B cell (primary cell): ENCODE data around the gene MAP3K5. TPM values are rescaled to one million over a fixed set of nuclear protein-coding genes. Genes with fewer than 3 reads are reported as not detected.

ENCODE experiments used
- ATAC-seq: fragments of 200-7000 bp; cut with Tn5 transposase; one replicate; pipeline ENCODE4 v1.10.0; 2021; ENCODE audit warnings: low read depth, mild to moderate bottlenecking, moderate number of reproducible peaks, moderate library complexity
- CTCF ChIA-PET: fragments of 350-600 bp; sonication (Branson Sonifier 250); formaldehyde crosslinking; loops from one replicate; lab custom pipeline; 2021; ENCODE audit warnings: antibody characterized with exemption, inconsistent platforms; lab: Charles Lee
- POLR2A ChIA-PET: fragments of 350-600 bp; sonication (Branson Sonifier 250); formaldehyde crosslinking; loops from one replicate; lab custom pipeline; 2021; ENCODE audit warnings: antibody characterized with exemption; lab: Charles Lee
- DNase-seq: peaks from one replicate; pipeline ENCODE4 v3.0.0; 2013
- H2AFZ ChIP-seq: 2 replicates; pipeline ENCODE4 v1.6.1; 2012; ENCODE audit warnings: mild to moderate bottlenecking, low read depth, low read length; ENCODE audit not compliant: insufficient read depth, poor library complexity, severe bottlenecking
- H3K27ac ChIP-seq, 2 donors: 1 replicate in 1 of 2; 2 replicates in 1 of 2; pipeline ENCODE4 v1.5.1; 2012 to 2013; ENCODE audit warnings: low read length in 2 of 2, mild to moderate bottlenecking in 2 of 2, moderate library complexity in 1 of 2
- H3K27me3 ChIP-seq, 4 experiments: fragments of 200-600 bp in 1 of 4; sonication (generic) in 1 of 4; replicated peaks in 1 of 4; 1 replicate in 2 of 4; 2 replicates in 2 of 4; pipeline versions ENCODE4 v1.6.1 to v1.7.0; 2013 to 2016; ENCODE audit warnings: low read length in 3 of 4, mild to moderate bottlenecking in 2 of 4, mixed read lengths in 1 of 4, moderate library complexity in 1 of 4; ENCODE audit not compliant: insufficient read depth in 4 of 4, control insufficient read depth in 3 of 4; ENCODE audit errors: control extremely low read depth in 1 of 4
- H3K36me3 ChIP-seq, 2 experiments: replicated peaks in 1 of 2; 1 replicate in 1 of 2; 2 replicates in 1 of 2; pipeline versions ENCODE4 v1.6.1 to v1.7.1; 2013; ENCODE audit warnings: low read length in 1 of 2; ENCODE audit not compliant: insufficient read depth in 2 of 2, control insufficient read depth in 1 of 2; ENCODE audit errors: control extremely low read depth in 1 of 2, extremely low read depth in 1 of 2
- H3K4me1 ChIP-seq, 2 donors: fragments of 200-600 bp in 1 of 2; sonication (generic) in 1 of 2; 1 replicate in 1 of 2; 2 replicates in 1 of 2; pipeline versions ENCODE4 v1.5.1 to v1.6.1; 2013 to 2017; ENCODE audit warnings: low read length in 2 of 2; ENCODE audit not compliant: control insufficient read depth in 2 of 2, insufficient read depth in 2 of 2
- H3K4me2 ChIP-seq: replicated peaks from 2 replicates; pipeline ENCODE3; 2012; ENCODE audit warnings: mild to moderate bottlenecking, low read depth, low read length; ENCODE audit not compliant: poor library complexity, severe bottlenecking
- H3K4me3 ChIP-seq, 5 experiments: fragments of 200-600 bp in 1 of 5; sonication (generic) in 1 of 5; 1 replicate in 3 of 5; 2 replicates in 2 of 5; pipeline versions ENCODE4 v1.5.1 to v1.7.0; 2011 to 2016; ENCODE audit warnings: low read length in 4 of 5, mild to moderate bottlenecking in 4 of 5, low read depth in 2 of 5, control low read depth in 1 of 5, moderate library complexity in 1 of 5; ENCODE audit not compliant: insufficient read depth in 1 of 5; ENCODE audit errors: control extremely low read depth in 1 of 5, extremely low read depth in 1 of 5
- H3K79me2 ChIP-seq: fragments of 200-600 bp; sonication (generic); one replicate; pipeline ENCODE4 v1.6.0; 2016; ENCODE audit warnings: low read length; ENCODE audit not compliant: control insufficient read depth, insufficient read depth
- H3K9ac ChIP-seq: fragments of 200-600 bp; sonication (generic); 2 replicates; pipeline ENCODE4 v1.6.1; 2017; ENCODE audit warnings: mild to moderate bottlenecking, low read length, moderate library complexity
- H3K9me3 ChIP-seq, 3 donors: one replicate each; pipeline versions ENCODE4 v1.6.1 to v1.7.1; 2013; ENCODE audit warnings: low read length in 2 of 3; ENCODE audit not compliant: control insufficient read depth in 2 of 3, insufficient read depth in 1 of 3; ENCODE audit errors: control extremely low read depth in 1 of 3
- H4K20me1 ChIP-seq: 2 replicates; pipeline ENCODE4 v1.6.0; 2012; ENCODE audit warnings: mild to moderate bottlenecking, low read length; ENCODE audit not compliant: insufficient read depth, control insufficient read depth, poor library complexity, severe bottlenecking
- H3K27ac Mint-ChIP-seq: one replicate; pipeline ENCODE4 v1.8.0; 2021; ENCODE audit warnings: mixed read lengths
- H3K27me3 Mint-ChIP-seq: one replicate; pipeline ENCODE4 v1.8.0; 2021; ENCODE audit warnings: mixed read lengths
- H3K4me1 Mint-ChIP-seq: one replicate; pipeline ENCODE4 v1.8.0; 2021; ENCODE audit warnings: mixed read lengths
- H3K4me3 Mint-ChIP-seq: one replicate; pipeline ENCODE4 v1.8.0; 2021; ENCODE audit warnings: mixed read lengths
- H3K9me3 Mint-ChIP-seq: one replicate; pipeline ENCODE4 v1.8.0; 2022; ENCODE audit warnings: mixed read lengths; ENCODE audit not compliant: insufficient read depth
- CTCF ChIP-seq: fragments of 200-600 bp; IDR thresholded peaks from one replicate; pipeline ENCODE4 v1.8.0; 2022; ENCODE audit warnings: antibody characterized with exemption, mild to moderate bottlenecking
- EZH2 ChIP-seq: IDR thresholded peaks from 2 replicates; pipeline ENCODE4 v1.6.1; 2012; ENCODE audit warnings: borderline replicate concordance, low read depth, mild to moderate bottlenecking, moderate library complexity, low read length; ENCODE audit not compliant: insufficient read depth, poor library complexity, severe bottlenecking
- WGBS: methylation state at CpG from one replicate; pipeline ENCODE4 v1.1.5; 2013; ENCODE audit warnings: missing lambda C conversion rate; ENCODE audit not compliant: insufficient coverage; 5-methylcytosine and 5-hydroxymethylcytosine counted together
- intact Hi-C: fragments of 100-400 bp; cut with micrococcal nuclease; formaldehyde crosslinking; loops from one replicate; pipeline ENCODE4 v1.10.0; 2022
- polyA plus RNA-seq: library from polyadenylated mRNA; depleted of rRNA; stranded (reverse); fragments of >200 nt; gene quantifications from 2 replicates; pipeline ENCODE4 v1.2.3, GENCODE V29; 2012
- total RNA-seq, 2 donors: library from RNA; stranded (reverse); fragments of 120-200 nt in 1 of 2; gene quantifications; 1 replicate in 1 of 2; 2 replicates in 1 of 2; pipeline versions ENCODE4 v1.2.3 to v1.2.4, GENCODE V29; 2013 to 2022

Gene MAP3K5
- total and polyA plus RNA-seq, 2 donors (not counting 1 experiment from before 2014, with no cell fraction given): 5.7 to 34.1 TPM

GRCh38 chr6:136740050-136740974 is 52.0 kb downstream of the MAP3K5 start:
- no peak overlapping the region for H3K4me3 ChIP-seq
- Mint-ChIP-seq H3K4me3 (no peak overlapping the region), H3K9me3 (no peaks in the 10 kb centered on the region), H3K27ac (no peak overlapping the region), H3K4me1 (peaks cover 52% of the 10 kb centered on the region), H3K27me3 (no peaks in the 10 kb centered on the region)
- H4K20me1 ChIP-seq: peaks cover 16% of the 10 kb centered on the region
- intact Hi-C loops: no loop called here
- H3K9ac ChIP-seq: no peak overlapping the region
- H2AFZ ChIP-seq: no peak overlapping the region
- H3K4me1 ChIP-seq: peaks cover 6 to 7% of the 10 kb centered on the region in 2 donors
- no peak overlapping the region for H3K27ac ChIP-seq
- no peak overlapping the region for H3K4me2 ChIP-seq
- POLR2A ChIA-PET: interaction anchor here (1.0 to 1.4 kb wide), 2 partner anchors 52 kb away, joined by 3 to 4 read pairs; partner anchors contain the start of gene MAP3K5
- no peak for TF ChIP-seq CTCF
- TF ChIP-seq EZH2: no peak
- H3K36me3 ChIP-seq: no peaks in the 10 kb centered on the region
- peaks cover 96% of the 10 kb centered on the region for H3K79me2 ChIP-seq
- no CpG with 5 or more reads among the region's 10 CpGs for WGBS
- ATAC-seq: no peak
- no peaks in the 10 kb centered on the region for H3K9me3 ChIP-seq
- CTCF ChIA-PET: interaction anchor here (0.7 to 8.2 kb wide), 10 partner anchors 19 to 354 kb away, joined by 3 to 125 read pairs (median 3); partner anchors contain the start of gene MAP3K5
- no peak for DNase-seq
- H3K27me3 ChIP-seq: no peaks in the 10 kb centered on the region
